Stomach (tissue), 4 donors: ENCODE data around the gene ZNF181.

ENCODE experiments used
- CTCF ChIP-seq, 7 experiments: fragments of 450-650 bp in 4 of 7; fragments of 200-600 bp in 3 of 7; sonication (generic) in 3 of 7; IDR thresholded peaks; one replicate each; pipeline ENCODE4 v1.5.1; 2016 to 2019; ENCODE audit warnings: antibody characterized with exemption in 7 of 7, control low read depth in 2 of 7, mild to moderate bottlenecking in 1 of 7
- POLR2A ChIP-seq, 4 donors: fragments of 450-650 bp; IDR thresholded peaks; one replicate each; pipeline ENCODE4 v1.6.1; 2016; ENCODE audit warnings: antibody characterized with exemption in 4 of 4, control low read depth in 2 of 4, mild to moderate bottlenecking in 1 of 4, moderate library complexity in 1 of 4

- no peak for TF ChIP-seq POLR2A (IDR thresholded peaks at IDR 0.05)
- peak in 5 of 7 experiments; percentile 56 to 90 (median 80) for TF ChIP-seq CTCF (IDR thresholded peaks at IDR 0.05)
These were observed 21.4 kb upstream of the ZNF181 start for GRCh38 chr19:34712395-34713261.
